Suprapubic skin (tissue), 3 donors: ENCODE data around the gene SYNC.
"Not testable (repeated sequence)": the region's sequence is repeated elsewhere in the genome, so short reads cannot be mapped to it uniquely, and the experiment has no call there.

Source experiments
- CTCF ChIP-seq, 2 donors: fragments of 200-600 bp in 1 of 2; fragments of 450-650 bp in 1 of 2; sonication (generic) in 1 of 2; IDR thresholded peaks; one replicate each; pipeline ENCODE4 v1.5.1; 2016 to 2019; ENCODE audit warnings: antibody characterized with exemption in 2 of 2, mild to moderate bottlenecking in 1 of 2, moderate library complexity in 1 of 2
- EP300 ChIP-seq: sonication (generic); formaldehyde crosslinking; IDR thresholded peaks from one replicate; pipeline ENCODE4 v1.6.1; 2017; ENCODE audit warnings: antibody characterized with exemption

- not testable (repeated sequence) for TF ChIP-seq CTCF (IDR thresholded peaks at IDR 0.05); EP300
Observed at GRCh38 chr1:32668716-32669115, 33.9 kb downstream of the SYNC start.
